HCT116 (cell line): ENCODE data around the gene SLA2.

Experiments used
- CTCF ChIP-seq, 3 experiments: fragments of 200-600 bp in 1 of 3; sonication (generic) in 1 of 3; IDR thresholded peaks in 2 of 3; conservative IDR thresholded peaks in 1 of 3; 2 replicates each; pipeline ENCODE4 v1.5.1; 2012 to 2017; ENCODE audit warnings: low read depth in 2 of 3, low read length in 2 of 3, antibody characterized with exemption in 1 of 3, borderline replicate concordance in 1 of 3, control low read depth in 1 of 3, mild to moderate bottlenecking in 1 of 3, mixed read lengths in 1 of 3, mixed run types in 1 of 3, moderate library complexity in 1 of 3; ENCODE audit not compliant: insufficient read depth in 1 of 3
- EZH2 ChIP-seq: fragments of 200-600 bp; sonication (generic); IDR thresholded peaks from 2 replicates; pipeline ENCODE4 v1.6.1; 2017; ENCODE audit warnings: antibody characterized with exemption, mixed run types

DNA sequence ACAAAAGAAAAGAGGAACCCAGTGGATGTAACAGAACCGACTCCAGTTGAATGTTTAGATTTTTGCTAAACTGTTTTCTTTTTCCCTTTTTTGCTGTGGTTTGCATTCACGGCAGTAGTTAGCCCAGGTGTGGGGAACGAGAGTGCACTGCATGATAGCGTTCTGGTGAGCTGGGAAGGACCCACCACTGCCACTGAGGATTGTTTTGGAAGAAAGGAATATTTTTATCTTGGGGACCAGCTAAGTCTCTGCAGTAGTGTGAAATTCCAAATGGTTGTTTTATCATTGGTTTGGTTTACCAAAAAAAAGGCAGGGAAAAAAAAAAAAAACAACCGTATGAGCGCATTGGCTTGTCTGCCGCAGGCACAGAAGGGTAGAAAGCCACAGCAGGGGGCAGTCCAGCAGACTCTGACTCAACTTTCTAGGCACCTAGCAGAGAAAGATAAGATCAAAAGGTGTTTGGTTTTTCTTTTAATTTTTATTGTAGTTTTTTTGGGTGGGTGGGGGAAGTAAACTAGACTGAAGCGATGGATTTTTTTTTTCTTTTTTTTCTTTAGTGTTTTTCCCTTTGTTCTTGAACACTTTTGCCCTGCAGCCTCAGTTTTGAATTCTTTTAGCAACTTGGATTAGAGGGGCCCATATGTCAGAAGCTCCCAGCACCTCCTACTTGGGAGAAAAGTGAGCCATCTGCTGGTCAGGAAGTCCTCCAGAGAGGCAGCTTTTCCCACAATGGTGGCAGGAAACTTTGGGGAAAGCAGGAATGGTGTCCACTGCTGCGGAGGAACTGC lies 53.9 kb downstream of the SLA2 start:
- TF ChIP-seq EZH2, result no peak
- peak; percentile 49 to 60 (median 55); a peak in 5 of 6 replicates for TF ChIP-seq CTCF (IDR thresholded peaks at IDR 0.05 in 2 of 3, conservative IDR thresholded peaks at IDR 0.05 in 1 of 3; ENCODE audit: borderline replicate concordance in 1 of 3, insufficient read depth in 1 of 3, low read depth in 2 of 3, low read length in 2 of 3)
